ENCODE measurements around the gene RNF43.

The RNF43 gene

GRCh38 chr17:58382872-58383242 lies 34.5 kb downstream of the RNF43 start:
- in situ Hi-C loops (cut with HindIII; ENCODE audit: low sequenced_read_pairs): no loop called here

GRCh38 chr17:58382108-58382871 lies 35.0 kb downstream of the RNF43 start:
- in situ Hi-C loops (cut with HindIII; ENCODE audit: low sequenced_read_pairs): no loop called here

GRCh38 chr17:58381124-58382035 lies 36.0 kb downstream of the RNF43 start:
- in situ Hi-C loops (cut with HindIII; ENCODE audit: low sequenced_read_pairs): no loop called here

GRCh38 chr17:58380207-58381123 lies 36.9 kb downstream of the RNF43 start:
- in situ Hi-C loops (cut with HindIII; ENCODE audit: low sequenced_read_pairs): no loop called here

- in situ Hi-C loops (cut with HindIII; ENCODE audit: low sequenced_read_pairs): no loop called here
Observed at GRCh38 chr17:58379511-58379824, 37.9 kb downstream of the RNF43 start.

GRCh38 chr17:58378733-58379510 lies 38.4 kb downstream of the RNF43 start:
- in situ Hi-C loops (cut with HindIII; ENCODE audit: low sequenced_read_pairs): no loop called here

GRCh38 chr17:58377661-58378060 lies 39.7 kb downstream of the RNF43 start:
- in situ Hi-C loops (cut with HindIII; ENCODE audit: low sequenced_read_pairs): no loop called here

GRCh38 chr17:58377093-58377601 lies 40.2 kb downstream of the RNF43 start:
- in situ Hi-C loops (cut with HindIII; ENCODE audit: low sequenced_read_pairs): no loop called here

GRCh38 chr17:58376472-58377000 lies 40.8 kb downstream of the RNF43 start:
- in situ Hi-C loops (cut with HindIII; ENCODE audit: low sequenced_read_pairs): no loop called here

- in situ Hi-C loops (cut with HindIII; ENCODE audit: low sequenced_read_pairs): no loop called here
Observed at GRCh38 chr17:58375811-58376210, 41.5 kb downstream of the RNF43 start.

- in situ Hi-C loops (cut with HindIII; ENCODE audit: low sequenced_read_pairs): no loop called here
Observed at GRCh38 chr17:58375256-58375655, 42.1 kb downstream of the RNF43 start.

GRCh38 chr17:58373923-58374322 lies 43.4 kb downstream of the RNF43 start:
- in situ Hi-C loops (cut with HindIII; ENCODE audit: low sequenced_read_pairs): no loop called here

- in situ Hi-C loops (cut with HindIII; ENCODE audit: low sequenced_read_pairs): no loop called here
Observed at GRCh38 chr17:58373003-58373402, 44.3 kb downstream of the RNF43 start.

- in situ Hi-C loops (cut with HindIII; ENCODE audit: low sequenced_read_pairs): no loop called here
Observed at GRCh38 chr17:58371300-58371950, 45.9 kb downstream of the RNF43 start.

- in situ Hi-C loops (cut with HindIII; ENCODE audit: low sequenced_read_pairs): no loop called here
Observed at GRCh38 chr17:58370716-58371115, 46.6 kb downstream of the RNF43 start.

- in situ Hi-C loops (cut with HindIII; ENCODE audit: low sequenced_read_pairs): no loop called here
Observed at GRCh38 chr17:58370309-58370708, 47.0 kb downstream of the RNF43 start.

GRCh38 chr17:58369214-58370031 lies 47.9 kb downstream of the RNF43 start:
- in situ Hi-C loops (cut with HindIII; ENCODE audit: low sequenced_read_pairs): no loop called here

GRCh38 chr17:58368860-58369213 lies 48.5 kb downstream of the RNF43 start:
- in situ Hi-C loops (cut with HindIII; ENCODE audit: low sequenced_read_pairs): no loop called here
